Osteocyte (in vitro differentiated cells): ENCODE measurements around the gene GRIK4. TPM values are rescaled to one million over a fixed set of nuclear protein-coding genes. Genes with fewer than 3 reads are reported as not detected.

Experiments
- DNase-seq: peaks from one replicate; pipeline ENCODE4 v3.0.0; 2021; ENCODE audit warnings: mixed read lengths; ENCODE audit not compliant: unreplicated experiment; ENCODE audit errors: extremely low spot score
- H3K27ac Mint-ChIP-seq: one replicate; pipeline ENCODE4 v1.8.0; 2021; ENCODE audit warnings: mild to moderate bottlenecking, mixed read lengths; ENCODE audit not compliant: unreplicated experiment
- H3K27me3 Mint-ChIP-seq: one replicate; pipeline ENCODE4 v1.8.0; 2021; ENCODE audit warnings: mixed read lengths; ENCODE audit not compliant: unreplicated experiment
- H3K36me3 Mint-ChIP-seq: one replicate; pipeline ENCODE4 v1.8.0; 2021; ENCODE audit warnings: mixed read lengths; ENCODE audit not compliant: unreplicated experiment
- H3K4me1 Mint-ChIP-seq: one replicate; pipeline ENCODE4 v1.8.0; 2021; ENCODE audit warnings: mixed read lengths; ENCODE audit not compliant: unreplicated experiment
- H3K4me3 Mint-ChIP-seq: one replicate; pipeline ENCODE4 v1.8.0; 2021; ENCODE audit warnings: mild to moderate bottlenecking, moderate library complexity, mixed read lengths; ENCODE audit not compliant: unreplicated experiment
- H3K9me3 Mint-ChIP-seq: one replicate; pipeline ENCODE4 v1.8.0; 2021; ENCODE audit warnings: mixed read lengths; ENCODE audit not compliant: unreplicated experiment
- CTCF ChIP-seq: fragments of 200-600 bp; sonication (generic); IDR thresholded peaks from 2 replicates; pipeline ENCODE4 v1.5.0; 2021; ENCODE audit warnings: antibody characterized with exemption, mild to moderate bottlenecking, moderate library complexity
- total RNA-seq: library from RNA; stranded (reverse); gene quantifications from 2 replicates; pipeline ENCODE4 v1.2.1, GENCODE V29; 2021

The GRIK4 gene
- total RNA-seq, 1 donor from 2014 or later = 0.11 TPM

- H3K36me3 Mint-ChIP-seq = no peaks in the 10 kb centered on the region
- H3K27ac Mint-ChIP-seq = no peak overlapping the region
- H3K9me3 Mint-ChIP-seq = no peaks in the 10 kb centered on the region
- TF ChIP-seq CTCF = no peak
- H3K4me1 Mint-ChIP-seq = no peaks in the 10 kb centered on the region
- peaks cover 9% of the 10 kb centered on the region for H3K27me3 Mint-ChIP-seq
- no peak for DNase-seq
- H3K4me3 Mint-ChIP-seq = no peak overlapping the region
Observed at GRCh38 chr11:120816176-120816575, 304.6 kb downstream of the GRIK4 start.

GRCh38 chr11:120816711-120817110 lies 305.2 kb downstream of the GRIK4 start:
- Mint-ChIP-seq H3K4me3 (no peak overlapping the region), H3K27ac (no peak overlapping the region), H3K4me1 (no peaks in the 10 kb centered on the region), H3K9me3 (no peaks in the 10 kb centered on the region), H3K27me3 (peaks cover 9% of the 10 kb centered on the region), H3K36me3 (no peaks in the 10 kb centered on the region)
- TF ChIP-seq CTCF = no peak
- no peak for DNase-seq

GRCh38 chr11:120817158-120817557 lies 305.6 kb downstream of the GRIK4 start:
- no peaks in the 10 kb centered on the region for H3K4me1 Mint-ChIP-seq
- no peak overlapping the region for H3K4me3 Mint-ChIP-seq
- H3K9me3 Mint-ChIP-seq = no peaks in the 10 kb centered on the region
- TF ChIP-seq CTCF = no peak
- peaks cover 9% of the 10 kb centered on the region for H3K27me3 Mint-ChIP-seq
- H3K36me3 Mint-ChIP-seq = no peaks in the 10 kb centered on the region
- no peak for DNase-seq
- H3K27ac Mint-ChIP-seq = no peak overlapping the region

- H3K27me3 Mint-ChIP-seq = peaks cover 9% of the 10 kb centered on the region
- no peaks in the 10 kb centered on the region for H3K4me1 Mint-ChIP-seq
- no peak overlapping the region for H3K27ac Mint-ChIP-seq
- H3K4me3 Mint-ChIP-seq = no peak overlapping the region
- TF ChIP-seq CTCF = no peak
- H3K9me3 Mint-ChIP-seq = no peaks in the 10 kb centered on the region
- H3K36me3 Mint-ChIP-seq = no peaks in the 10 kb centered on the region
- no peak for DNase-seq
Observed at GRCh38 chr11:120818097-120818496, 306.5 kb downstream of the GRIK4 start.

- no peak for TF ChIP-seq CTCF
- Mint-ChIP-seq H3K4me3 (no peak overlapping the region), H3K27me3 (peaks cover 9% of the 10 kb centered on the region)
Observed at GRCh38 chr11:120819003-120819402, 307.5 kb downstream of the GRIK4 start.

More at GRCh38 chr11:120819003-120819402, 307.5 kb downstream of the GRIK4 start:
- Mint-ChIP-seq H3K9me3 (no peaks in the 10 kb centered on the region), H3K27ac (no peak overlapping the region), H3K36me3 (no peaks in the 10 kb centered on the region), H3K4me1 (no peaks in the 10 kb centered on the region)
- no peak for DNase-seq
